IPS DF 19.7 (cell line): ENCODE results near the gene PCDHGA6.
"Not testable (repeated sequence)": the region's sequence is repeated elsewhere in the genome, so short reads cannot be mapped to it uniquely, and the experiment has no call there.

Experiments used
- DNase-seq: peaks from one replicate; pipeline ENCODE4 v3.0.0-alpha.2; 2013; ENCODE audit warnings: low read depth, low spot score

Gene PCDHGA6

DNA sequence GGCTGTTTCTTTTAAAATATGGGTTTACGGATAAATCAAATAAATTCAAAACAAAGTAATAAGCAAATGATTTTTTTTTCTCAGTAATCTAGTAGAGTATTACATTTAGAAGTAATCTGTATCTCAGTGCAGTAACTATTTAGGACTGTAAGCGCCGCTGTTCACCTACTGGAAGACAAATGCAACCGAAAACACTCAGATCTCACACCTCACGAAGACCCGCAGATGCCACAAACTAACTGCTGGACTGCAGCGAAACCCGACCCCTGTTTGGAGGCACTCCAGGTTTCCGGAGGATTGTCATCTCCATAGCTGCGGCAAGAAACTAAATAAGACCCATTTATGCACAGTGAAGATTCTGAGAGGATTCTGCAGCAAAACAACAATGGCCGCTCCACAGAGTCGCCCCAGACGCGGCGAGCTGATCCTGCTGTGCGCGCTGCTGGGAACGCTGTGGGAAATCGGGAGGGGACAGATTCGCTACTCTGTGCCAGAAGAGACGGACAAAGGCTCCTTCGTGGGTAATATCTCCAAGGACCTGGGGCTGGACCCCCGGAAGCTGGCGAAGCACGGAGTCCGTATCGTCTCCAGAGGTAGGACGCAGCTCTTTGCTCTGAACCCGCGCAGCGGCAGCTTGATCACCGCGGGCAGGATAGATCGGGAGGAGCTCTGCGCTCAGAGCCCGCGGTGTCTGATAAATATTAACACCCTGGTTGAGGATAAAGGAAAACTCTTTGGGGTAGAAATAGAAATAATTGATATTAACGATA, 18.9 kb downstream of the PCDHGA6 start, which contains the start of gene PCDHGA8:
TSS of gene PCDHGA8 (plus strand) at position 205 of the 770 bp plus-strand sequence. CDS start at position 386, 181 bp downstream.
- no peak for DNase-seq

- DNase-seq = no peak
Measured at GRCh38 chr5:141393267-141393666, 19.6 kb downstream of the PCDHGA6 start.

DNA sequence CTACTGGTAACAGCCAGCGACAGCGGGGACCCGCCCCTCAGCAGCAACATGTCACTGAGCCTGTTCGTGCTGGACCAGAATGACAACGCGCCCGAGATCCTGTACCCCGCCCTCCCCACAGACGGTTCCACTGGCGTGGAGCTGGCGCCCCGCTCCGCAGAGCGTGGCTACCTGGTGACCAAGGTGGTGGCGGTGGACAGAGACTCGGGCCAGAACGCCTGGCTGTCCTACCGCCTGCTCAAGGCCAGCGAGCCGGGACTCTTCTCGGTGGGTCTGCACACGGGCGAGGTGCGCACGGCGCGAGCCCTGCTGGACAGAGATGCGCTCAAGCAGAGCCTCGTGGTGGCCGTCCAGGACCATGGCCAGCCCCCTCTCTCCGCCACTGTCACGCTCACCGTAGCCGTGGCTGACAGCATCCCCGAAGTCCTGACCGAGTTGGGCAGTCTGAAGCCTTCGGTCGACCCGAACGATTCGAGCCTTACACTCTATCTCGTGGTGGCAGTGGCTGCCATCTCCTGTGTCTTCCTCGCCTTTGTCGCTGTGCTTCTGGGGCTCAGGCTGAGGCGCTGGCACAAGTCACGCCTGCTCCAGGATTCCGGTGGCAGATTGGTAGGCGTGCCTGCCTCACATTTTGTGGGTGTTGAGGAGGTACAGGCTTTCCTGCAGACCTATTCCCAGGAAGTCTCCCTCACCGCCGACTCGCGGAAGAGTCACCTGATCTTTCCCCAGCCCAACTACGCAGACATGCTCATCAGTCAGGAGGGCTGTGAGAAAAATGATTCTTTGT, 20.9 kb downstream of the PCDHGA6 start:
- DNase-seq = not testable (repeated sequence)

DNA sequence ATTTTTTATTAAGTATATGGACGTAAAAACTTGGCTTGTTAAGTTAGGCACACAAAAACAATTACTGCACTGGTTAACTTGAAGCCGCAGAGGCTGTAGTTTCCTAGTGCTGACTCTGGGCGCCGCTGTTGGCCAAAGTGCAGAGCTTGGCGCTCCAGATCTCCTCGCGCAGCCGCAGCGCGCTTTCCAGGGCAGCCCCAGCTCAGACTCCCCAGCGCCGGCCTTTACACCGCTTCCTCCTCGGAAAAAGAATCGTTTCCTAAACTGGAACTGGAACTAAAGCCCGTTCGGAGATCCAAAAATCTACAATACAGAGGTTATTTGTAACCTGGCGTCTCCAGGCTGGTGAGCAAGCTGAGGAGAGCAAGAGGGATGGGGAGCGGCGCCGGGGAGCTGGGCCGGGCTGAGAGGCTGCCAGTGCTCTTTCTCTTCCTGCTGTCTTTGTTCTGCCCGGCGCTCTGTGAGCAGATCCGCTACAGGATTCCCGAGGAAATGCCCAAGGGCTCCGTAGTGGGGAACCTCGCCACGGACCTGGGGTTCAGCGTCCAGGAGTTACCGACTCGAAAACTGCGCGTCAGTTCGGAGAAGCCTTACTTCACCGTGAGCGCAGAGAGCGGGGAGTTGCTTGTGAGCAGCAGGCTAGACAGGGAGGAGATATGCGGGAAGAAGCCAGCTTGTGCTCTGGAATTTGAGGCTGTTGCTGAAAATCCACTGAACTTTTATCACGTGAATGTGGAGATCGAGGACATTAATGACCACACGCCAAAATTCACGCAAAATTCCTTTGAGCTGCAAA, 24.3 kb downstream of the PCDHGA6 start, which contains the start of gene PCDHGB5:
TSS of gene PCDHGB5 (plus strand) at position 192 of the 796 bp plus-strand sequence. CDS start at position 373, 181 bp downstream.
- DNase-seq = not testable (repeated sequence)

GRCh38 chr5:141398608-141399007, 24.9 kb downstream of the PCDHGA6 start:
- no peak for DNase-seq

GRCh38 chr5:141399555-141400258, 26.0 kb downstream of the PCDHGA6 start:
- no peak for DNase-seq

DNA sequence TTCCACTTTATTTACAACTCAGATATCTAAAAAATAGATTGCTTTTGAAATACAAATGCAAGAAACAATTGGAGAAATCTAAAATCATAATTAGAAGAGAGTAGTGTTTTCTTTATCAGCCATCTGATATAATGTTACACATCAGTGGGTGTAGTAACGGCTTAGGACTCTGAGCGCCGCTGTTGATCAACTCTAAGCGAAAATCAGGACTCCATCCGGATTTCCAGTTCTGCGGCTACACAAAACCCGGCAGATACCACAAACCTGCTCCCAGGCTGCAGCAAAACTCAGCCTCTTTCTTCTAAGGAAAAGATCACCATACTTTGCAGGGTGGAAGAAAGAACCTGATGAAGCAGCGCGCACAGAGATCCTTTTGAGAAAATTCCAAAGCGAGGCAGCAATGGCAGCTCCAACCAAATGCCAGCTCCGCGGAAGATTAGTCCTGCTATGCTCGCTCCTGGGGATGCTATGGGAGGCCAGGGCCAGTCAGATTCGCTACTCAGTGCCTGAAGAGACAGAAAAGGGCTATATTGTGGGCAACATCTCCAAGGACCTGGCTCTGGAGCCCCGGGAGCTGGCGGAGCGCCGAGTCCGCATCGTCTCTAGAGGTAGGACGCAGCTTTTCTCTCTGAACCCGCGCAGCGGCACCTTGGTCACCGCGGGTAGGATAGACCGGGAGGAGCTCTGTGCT, 29.0 kb downstream of the PCDHGA6 start, which contains the start of gene PCDHGA9:
TSS of gene PCDHGA9 (plus strand) at position 226 of the 691 bp plus-strand sequence. CDS start at position 401, 175 bp downstream.
- no peak for DNase-seq

- DNase-seq = no peak
Measured at GRCh38 chr5:141403387-141403786, 29.7 kb downstream of the PCDHGA6 start.

GRCh38 chr5:141407790-141408505, 34.3 kb downstream of the PCDHGA6 start, which contains the start of gene PCDHGB6:
PCDHGB6 (plus strand) TSS chr5:141408021; CDS start chr5:141408203, 182 bp downstream.
- DNase-seq = not testable (repeated sequence)

DNA sequence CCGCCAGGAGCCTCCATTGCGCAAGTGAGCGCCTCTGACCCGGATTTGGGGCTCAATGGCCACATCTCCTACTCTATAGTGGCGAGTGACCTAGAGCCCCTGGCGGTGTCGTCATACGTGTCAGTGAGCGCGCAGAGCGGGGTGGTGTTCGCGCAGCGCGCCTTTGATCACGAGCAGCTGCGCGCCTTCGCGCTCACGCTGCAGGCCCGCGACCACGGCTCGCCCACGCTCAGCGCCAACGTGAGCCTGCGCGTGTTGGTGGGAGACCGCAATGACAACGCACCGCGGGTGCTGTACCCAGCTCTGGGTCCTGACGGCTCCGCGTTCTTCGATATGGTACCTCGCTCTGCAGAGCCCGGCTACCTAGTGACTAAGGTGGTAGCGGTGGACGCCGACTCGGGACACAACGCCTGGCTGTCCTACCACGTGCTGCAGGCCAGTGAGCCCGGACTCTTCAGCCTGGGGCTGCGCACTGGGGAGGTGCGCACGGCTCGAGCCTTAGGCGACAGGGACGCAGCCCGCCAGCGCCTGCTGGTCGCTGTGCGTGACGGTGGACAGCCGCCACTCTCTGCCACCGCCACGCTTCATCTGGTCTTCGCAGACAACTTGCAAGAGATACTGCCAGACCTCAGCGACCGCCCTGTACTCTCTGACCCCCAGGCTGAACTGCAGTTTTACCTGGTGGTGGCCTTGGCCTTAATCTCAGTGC, 36.1 kb downstream of the PCDHGA6 start:
- no peak for DNase-seq

DNA sequence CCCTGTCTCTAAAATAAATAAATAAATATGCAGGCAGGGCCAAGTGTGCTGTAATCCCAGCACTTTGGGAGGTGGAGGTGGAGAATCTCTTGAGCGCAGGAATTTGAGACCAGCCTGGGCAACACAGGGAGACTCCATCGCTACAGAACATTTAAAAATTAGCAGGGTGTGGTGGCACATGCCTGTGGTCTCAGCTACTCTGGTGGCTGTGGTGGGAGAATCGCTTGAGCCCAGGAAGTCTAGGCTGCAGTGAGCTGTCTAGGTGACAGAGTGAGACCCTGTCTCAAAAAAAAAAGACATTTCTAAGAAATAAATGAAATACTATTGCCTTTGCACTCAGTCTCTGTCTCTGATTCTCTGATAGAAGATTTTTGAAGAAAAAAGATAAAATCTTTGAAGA, 37.9 kb downstream of the PCDHGA6 start:
- DNase-seq = no peak

- DNase-seq = no peak
Measured at GRCh38 chr5:141412854-141413539, 39.3 kb downstream of the PCDHGA6 start, which contains the start of gene PCDHGA10. PCDHGA10 (plus strand) TSS chr5:141412987; CDS start chr5:141413176, 189 bp downstream.

GRCh38 chr5:141413540-141414069, 39.9 kb downstream of the PCDHGA6 start:
- DNase-seq = no peak

GRCh38 chr5:141414548-141415274, 41.0 kb downstream of the PCDHGA6 start:
- not testable (repeated sequence) for DNase-seq

DNA sequence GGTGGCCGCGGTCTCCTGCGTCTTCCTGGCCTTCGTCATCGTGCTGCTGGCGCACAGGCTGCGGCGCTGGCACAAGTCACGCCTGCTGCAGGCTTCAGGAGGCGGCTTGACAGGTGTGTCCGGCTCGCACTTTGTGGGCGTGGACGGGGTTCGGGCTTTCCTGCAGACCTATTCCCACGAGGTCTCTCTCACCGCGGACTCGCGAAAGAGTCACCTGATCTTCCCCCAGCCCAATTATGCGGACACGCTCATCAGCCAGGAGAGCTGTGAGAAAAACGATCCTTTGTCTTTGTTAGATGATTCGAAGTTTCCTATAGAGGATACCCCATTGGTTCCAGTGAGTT, 41.6 kb downstream of the PCDHGA6 start:
- DNase-seq = not testable (repeated sequence)

GRCh38 chr5:141417494-141418172, 43.9 kb downstream of the PCDHGA6 start, which contains the start of gene PCDHGB7:
PCDHGB7 (plus strand) TSS chr5:141417677; CDS start chr5:141417860, 183 bp downstream.
- DNase-seq = not testable (repeated sequence)
